HL-60 (cell line): Measurements from ENCODE around the gene MGME1.

Experiments
- CTCF ChIP-seq: IDR thresholded peaks from one replicate; pipeline ENCODE4 v1.5.1; 2011; ENCODE audit warnings: low read length, control low read depth, inconsistent platforms; ENCODE audit not compliant: insufficient read depth
- GABPA ChIP-seq: IDR thresholded peaks from 2 replicates; pipeline ENCODE4 v1.6.1; 2012; ENCODE audit warnings: low read depth
- POLR2AphosphoS5 ChIP-seq: IDR thresholded peaks from 2 replicates; pipeline ENCODE4 v1.6.1; 2012; ENCODE audit warnings: low read depth
- TF ChIP-seq, protein P1 (sequence below): IDR thresholded peaks from 2 replicates; pipeline ENCODE4 v1.6.1; 2012; ENCODE audit warnings: low read depth; ENCODE audit not compliant: insufficient replicate concordance

GRCh38 chr20:17969884-17970409, 1.1 kb downstream of the MGME1 start:
- TF ChIP-seq CTCF = no peak
- peak; percentile 48; the same call in 1 of the 2 replicates for TF ChIP-seq POLR2AphosphoS5
- TF ChIP-seq, protein P1, sequence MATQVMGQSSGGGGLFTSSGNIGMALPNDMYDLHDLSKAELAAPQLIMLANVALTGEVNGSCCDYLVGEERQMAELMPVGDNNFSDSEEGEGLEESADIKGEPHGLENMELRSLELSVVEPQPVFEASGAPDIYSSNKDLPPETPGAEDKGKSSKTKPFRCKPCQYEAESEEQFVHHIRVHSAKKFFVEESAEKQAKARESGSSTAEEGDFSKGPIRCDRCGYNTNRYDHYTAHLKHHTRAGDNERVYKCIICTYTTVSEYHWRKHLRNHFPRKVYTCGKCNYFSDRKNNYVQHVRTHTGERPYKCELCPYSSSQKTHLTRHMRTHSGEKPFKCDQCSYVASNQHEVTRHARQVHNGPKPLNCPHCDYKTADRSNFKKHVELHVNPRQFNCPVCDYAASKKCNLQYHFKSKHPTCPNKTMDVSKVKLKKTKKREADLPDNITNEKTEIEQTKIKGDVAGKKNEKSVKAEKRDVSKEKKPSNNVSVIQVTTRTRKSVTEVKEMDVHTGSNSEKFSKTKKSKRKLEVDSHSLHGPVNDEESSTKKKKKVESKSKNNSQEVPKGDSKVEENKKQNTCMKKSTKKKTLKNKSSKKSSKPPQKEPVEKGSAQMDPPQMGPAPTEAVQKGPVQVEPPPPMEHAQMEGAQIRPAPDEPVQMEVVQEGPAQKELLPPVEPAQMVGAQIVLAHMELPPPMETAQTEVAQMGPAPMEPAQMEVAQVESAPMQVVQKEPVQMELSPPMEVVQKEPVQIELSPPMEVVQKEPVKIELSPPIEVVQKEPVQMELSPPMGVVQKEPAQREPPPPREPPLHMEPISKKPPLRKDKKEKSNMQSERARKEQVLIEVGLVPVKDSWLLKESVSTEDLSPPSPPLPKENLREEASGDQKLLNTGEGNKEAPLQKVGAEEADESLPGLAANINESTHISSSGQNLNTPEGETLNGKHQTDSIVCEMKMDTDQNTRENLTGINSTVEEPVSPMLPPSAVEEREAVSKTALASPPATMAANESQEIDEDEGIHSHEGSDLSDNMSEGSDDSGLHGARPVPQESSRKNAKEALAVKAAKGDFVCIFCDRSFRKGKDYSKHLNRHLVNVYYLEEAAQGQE = no peak
- TF ChIP-seq GABPA = no peak
